HG03064 (cell line): Measurements from ENCODE around the gene SOCS6.
A peak's percentile ranks its signal among the peaks of the same experiment; 100 is the strongest.

ENCODE experiments used
- ATAC-seq: cut with Tn5 transposase; IDR thresholded peaks from one replicate; pipeline ENCODE4 v1.9.1; 2021; ENCODE audit warnings: low read depth; ENCODE audit not compliant: unreplicated experiment

SOCS6 gene

GRCh38 chr18:70288171-70288850 lies 534 bp upstream of the SOCS6 start:
- ATAC-seq: peak; percentile 40

GRCh38 chr18:70289351-70290312 lies 787 bp downstream of the SOCS6 start:
- ATAC-seq: peak; percentile 49

- ATAC-seq: no peak
These were observed 1.8 kb downstream of the SOCS6 start for GRCh38 chr18:70290482-70291294.

DNA sequence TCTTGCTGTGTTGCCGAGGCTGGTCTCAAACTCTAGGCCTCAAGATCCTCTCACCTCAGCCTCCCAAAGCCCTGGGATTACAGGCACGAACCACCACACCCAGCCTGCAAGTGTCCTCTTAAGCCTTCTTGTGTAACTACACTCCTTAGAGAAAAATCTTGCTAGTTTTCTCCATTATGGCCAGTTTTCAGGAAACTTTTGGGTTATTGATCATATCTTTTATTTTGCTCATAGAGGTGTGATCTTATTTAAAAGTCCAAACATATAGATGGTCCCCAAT lies 2.4 kb downstream of the SOCS6 start:
- no peak for ATAC-seq

GRCh38 chr18:70292628-70293027 lies 3.8 kb downstream of the SOCS6 start:
- no peak for ATAC-seq

GRCh38 chr18:70293166-70293565 lies 4.3 kb downstream of the SOCS6 start:
- no peak for ATAC-seq

DNA sequence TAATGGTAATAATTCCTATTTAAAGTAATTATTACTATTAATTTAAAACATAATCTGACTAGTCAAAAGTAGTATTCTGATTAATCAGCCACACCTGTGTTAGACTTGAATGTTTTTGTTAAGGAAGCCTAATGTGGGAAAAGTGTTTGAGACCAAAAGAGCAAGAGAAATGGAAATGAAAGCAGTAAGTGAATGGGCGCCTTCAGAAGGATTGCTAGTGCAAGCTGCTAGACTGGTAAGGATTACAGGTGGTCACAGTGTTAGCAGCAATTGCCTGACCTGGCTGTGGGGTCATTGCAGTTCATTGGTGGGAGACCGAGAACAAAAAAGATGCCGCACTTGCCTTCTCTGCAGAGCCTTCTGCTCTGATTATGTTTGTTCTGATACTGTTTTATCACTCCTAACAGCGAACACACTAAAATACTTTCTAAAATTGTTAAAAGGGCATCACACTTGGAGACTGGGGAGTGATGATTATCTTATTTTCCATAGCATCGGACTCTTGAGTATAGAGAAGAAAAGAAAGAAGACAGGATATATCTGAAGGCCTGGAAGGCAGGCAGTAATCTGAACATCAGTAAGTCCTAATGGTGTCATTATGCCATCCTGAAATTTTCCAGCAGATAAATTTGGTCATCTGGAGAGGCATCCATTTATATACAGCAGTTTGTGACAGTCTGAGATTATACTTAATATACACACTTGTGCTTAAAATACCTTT lies 5.8 kb downstream of the SOCS6 start:
- ATAC-seq: no peak

DNA sequence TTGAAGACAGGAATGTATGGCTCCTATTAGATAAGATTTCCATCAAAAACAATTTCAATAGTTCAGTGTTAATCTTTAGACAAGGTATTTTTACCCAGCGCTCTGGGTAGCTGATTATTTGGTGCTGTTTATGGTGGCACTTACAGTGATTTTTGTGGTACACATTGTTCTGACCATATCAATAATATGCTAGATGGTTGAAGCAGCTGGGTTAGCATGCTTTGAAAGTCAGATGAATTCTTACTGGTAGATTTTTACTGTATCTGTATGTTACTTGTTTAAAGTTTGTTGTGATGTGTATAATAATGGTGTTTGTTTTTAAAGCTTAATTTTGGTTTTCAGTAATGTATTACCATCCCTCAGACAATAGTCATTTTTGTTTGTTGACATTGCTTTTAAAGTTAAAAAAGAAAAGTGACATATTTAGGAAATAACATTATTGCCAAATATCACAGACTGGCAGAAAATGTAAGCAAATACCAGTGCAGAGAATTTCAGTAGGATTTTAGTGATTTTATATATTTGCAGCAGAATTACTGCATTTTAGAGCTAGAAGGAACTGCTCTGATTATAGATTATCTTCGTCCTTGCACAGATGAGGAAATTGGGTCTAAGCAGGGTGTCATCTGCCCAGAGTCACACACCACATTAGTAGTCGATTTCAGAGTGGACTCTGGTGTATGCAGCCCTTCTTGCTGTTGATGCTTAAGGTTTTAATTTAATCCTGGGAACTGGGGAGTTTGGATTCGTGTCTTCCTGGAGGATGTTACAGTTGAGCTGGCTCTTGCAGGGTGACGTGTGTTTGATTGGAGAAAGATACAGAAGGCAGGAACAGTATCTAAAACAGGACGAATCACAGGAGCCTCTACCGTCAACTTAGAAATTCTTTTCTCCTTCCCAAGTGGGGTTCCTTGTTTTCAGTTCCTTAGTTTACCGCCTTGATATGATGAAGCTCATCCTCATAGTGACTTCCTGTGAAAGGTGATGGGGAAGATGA lies 6.6 kb downstream of the SOCS6 start:
- no peak for ATAC-seq

DNA sequence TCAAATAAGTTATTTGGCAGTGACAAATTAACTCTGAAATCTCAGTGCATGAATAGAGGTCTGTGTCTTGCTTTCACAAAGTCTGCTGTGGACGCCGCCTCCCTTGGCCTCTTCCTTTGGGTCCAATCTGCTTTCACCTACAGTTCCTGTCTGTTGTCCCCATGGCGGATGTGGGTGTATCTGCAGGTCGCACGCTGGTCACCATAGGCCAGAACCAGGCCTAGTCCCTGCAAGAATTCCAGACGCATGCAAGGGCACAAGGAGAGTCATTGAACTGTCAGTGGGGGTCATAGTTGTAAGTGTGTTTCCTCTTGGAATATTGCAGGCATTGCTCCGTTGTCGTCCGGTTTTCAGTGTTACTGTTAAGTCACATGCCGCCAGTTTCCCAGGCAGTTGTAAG lies 7.4 kb downstream of the SOCS6 start:
- no peak for ATAC-seq

GRCh38 chr18:70296781-70297180 lies 7.9 kb downstream of the SOCS6 start:
- no peak for ATAC-seq

- no peak for ATAC-seq
These were observed 10.5 kb downstream of the SOCS6 start for GRCh38 chr18:70299393-70299792.

DNA sequence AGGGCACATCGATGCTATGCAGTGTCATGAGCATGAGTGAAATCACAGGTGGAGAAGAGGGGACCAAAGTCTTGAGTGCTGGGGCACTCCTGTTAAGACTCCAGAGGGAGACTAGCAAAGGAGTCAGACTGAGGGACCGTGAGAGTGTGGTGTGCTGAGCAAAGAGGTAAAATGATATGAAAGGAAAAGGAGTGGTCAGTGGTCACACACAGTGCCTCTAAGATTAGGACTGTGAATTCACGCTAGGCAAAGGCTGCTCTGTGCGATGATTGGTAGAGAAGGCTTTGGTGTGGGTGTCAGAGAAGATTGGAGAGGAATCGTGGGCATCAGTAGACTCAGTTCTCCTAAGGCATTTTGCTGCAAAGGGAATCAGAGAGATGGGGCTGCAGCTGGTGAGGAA lies 12.8 kb downstream of the SOCS6 start:
- ATAC-seq: no peak

DNA sequence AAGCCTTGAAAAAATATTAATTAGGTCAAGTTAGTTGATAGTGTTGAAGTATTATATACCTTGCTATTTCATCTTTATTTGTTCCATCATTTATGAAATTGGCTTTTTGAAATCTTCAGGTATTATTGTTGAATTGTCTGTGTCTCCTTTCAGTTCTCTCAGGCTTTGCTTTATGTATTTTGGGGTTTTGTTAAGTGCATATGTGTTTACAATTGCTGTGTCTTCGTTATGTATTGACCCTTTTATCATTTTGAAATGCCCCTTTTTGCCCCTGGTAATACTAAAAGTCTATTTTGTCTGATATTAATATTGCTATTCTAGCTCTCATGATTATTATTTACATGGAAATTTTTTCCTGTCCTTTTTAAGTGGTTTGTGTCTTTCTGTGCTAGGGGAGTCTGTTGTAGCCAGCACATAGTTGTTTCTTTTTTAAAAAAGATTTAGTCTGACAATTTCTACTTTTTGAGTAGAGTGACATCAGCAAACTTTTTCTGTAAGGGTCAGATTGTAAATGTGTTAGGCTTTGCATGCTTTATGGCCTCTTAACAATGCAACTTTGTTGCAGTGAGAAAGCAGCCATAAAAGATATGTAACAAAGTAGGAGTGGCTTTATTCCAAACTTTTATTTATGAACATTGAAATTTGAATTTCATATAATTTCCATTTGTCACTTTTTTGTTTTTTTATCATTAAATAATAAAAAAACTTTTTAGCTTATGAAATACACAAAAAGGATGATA lies 19.9 kb downstream of the SOCS6 start:
- ATAC-seq: no peak

GRCh38 chr18:70310560-70311320 lies 21.9 kb downstream of the SOCS6 start:
- no peak for ATAC-seq

GRCh38 chr18:70311726-70312125 lies 22.9 kb downstream of the SOCS6 start:
- ATAC-seq: no peak

- no peak for ATAC-seq
These were observed 24.8 kb downstream of the SOCS6 start for GRCh38 chr18:70313640-70314039.

DNA sequence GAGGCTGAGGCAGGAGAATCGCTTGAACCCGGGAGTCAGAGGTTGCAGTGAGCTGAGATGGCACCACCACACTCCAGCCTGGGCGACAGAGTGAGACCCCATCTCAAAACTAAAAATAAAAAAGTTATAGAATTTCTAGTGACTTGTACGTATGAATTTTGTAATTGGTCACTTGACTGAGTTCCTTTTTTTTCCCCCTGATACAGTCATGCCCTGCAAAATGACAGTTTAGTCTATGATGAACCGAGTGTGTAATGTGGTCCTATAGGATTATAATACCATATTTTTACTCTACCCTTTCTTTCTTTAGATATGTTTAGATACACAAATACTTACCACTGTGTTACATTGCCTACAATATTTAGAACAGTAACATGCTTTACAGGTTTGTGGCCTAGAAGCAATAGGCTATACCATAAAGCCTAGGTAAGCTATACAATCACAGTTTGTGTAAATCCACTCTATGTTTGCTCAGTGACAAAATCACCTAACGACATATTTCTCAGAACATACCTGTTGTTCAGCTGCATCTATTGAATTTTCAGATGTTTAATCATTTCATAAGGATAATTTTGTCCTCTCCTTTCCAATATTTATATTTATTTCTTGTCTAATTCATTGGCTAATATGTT lies 25.4 kb downstream of the SOCS6 start:
- no peak for ATAC-seq

DNA sequence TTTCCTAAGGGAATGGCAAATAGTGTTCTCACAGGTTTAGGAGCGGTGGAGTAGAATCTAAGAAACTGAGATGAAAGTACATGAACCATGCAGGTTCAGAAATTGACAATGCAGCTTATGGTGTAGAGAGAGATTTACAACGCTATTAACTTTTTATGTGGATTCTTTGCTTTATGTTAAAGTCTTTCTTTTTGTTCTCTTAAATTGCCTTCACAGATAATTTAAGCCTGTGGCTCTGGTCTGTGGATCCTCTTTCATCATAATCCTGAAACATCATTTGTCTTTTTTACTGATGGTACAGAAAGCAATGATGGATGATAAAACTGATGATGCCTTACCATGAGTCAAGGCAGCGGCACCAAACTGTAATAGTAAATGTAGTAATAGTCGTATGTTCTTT lies 30.3 kb downstream of the SOCS6 start:
- ATAC-seq: no peak
